ENCODE data around the gene OR2T29. TPM values are rescaled to one million over a fixed set of nuclear protein-coding genes. Genes with fewer than 3 reads are reported as not detected.

The OR2T29 gene
- total RNA-seq, 3 donors from 2014 or later (not counting 1 experiment from before 2014, with no cell fraction given), result not detected

DNA sequence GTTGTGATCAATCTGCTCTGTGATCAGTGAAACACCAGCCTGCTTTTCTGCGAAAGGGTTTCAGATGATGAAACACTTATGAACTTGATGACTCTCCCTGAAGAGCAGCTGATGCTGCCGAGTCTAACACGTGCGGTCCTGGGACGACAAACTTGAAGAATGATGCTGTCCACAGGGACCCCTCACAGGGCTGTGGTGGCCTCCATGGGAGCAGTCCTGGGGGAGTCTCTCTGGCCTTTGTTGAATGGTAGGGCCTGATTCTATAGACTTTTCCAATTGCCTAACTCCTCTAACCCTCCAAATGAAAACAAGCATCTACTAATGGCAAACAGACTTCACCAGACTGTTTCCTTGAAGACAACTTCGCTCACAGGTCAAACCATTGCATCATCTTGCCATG is 35.0 kb upstream of the OR2T29 start, which contains the start of gene OR2T10:
Gene OR2T10 (minus strand): TSS at position 112 of the 400 bp plus-strand sequence. CDS start 3,932 bp downstream, outside the sequence.
- no peaks in the 10 kb centered on the region for H3K36me3 ChIP-seq (ENCODE audit: control insufficient read depth, insufficient read depth, low read length)
- intact Hi-C loops (cut with micrococcal nuclease), result no loop called here
- DNase-seq (no peak), ATAC-seq (no peak)
- H3K4me1 ChIP-seq (ENCODE audit: control insufficient read depth, insufficient read depth, low read length), result no peaks in the 10 kb centered on the region
- Mint-ChIP-seq H3K27me3 (ENCODE audit: low read depth in 2 of 2) (peaks cover 0 to 7% of the 10 kb centered on the region in 2 donors), H3K4me3 (no peak within 1 kb of the TSS), H3K9me3 (no peaks in the 10 kb centered on the region), H3K36me3 (no peaks in the 10 kb centered on the region), H3K27ac (no peak within 1 kb of the TSS), H3K4me1 (no peaks in the 10 kb centered on the region)
- H3K27ac ChIP-seq (ENCODE audit: low read length), result no peak within 1 kb of the TSS
- H3K27me3 ChIP-seq (ENCODE audit: control insufficient read depth, insufficient read depth, low read length), result no peaks in the 10 kb centered on the region
- WGBS (ENCODE audit: insufficient coverage), result 92% methylated on average over 6 of the region's 6 CpGs
- TF ChIP-seq, protein P1, sequence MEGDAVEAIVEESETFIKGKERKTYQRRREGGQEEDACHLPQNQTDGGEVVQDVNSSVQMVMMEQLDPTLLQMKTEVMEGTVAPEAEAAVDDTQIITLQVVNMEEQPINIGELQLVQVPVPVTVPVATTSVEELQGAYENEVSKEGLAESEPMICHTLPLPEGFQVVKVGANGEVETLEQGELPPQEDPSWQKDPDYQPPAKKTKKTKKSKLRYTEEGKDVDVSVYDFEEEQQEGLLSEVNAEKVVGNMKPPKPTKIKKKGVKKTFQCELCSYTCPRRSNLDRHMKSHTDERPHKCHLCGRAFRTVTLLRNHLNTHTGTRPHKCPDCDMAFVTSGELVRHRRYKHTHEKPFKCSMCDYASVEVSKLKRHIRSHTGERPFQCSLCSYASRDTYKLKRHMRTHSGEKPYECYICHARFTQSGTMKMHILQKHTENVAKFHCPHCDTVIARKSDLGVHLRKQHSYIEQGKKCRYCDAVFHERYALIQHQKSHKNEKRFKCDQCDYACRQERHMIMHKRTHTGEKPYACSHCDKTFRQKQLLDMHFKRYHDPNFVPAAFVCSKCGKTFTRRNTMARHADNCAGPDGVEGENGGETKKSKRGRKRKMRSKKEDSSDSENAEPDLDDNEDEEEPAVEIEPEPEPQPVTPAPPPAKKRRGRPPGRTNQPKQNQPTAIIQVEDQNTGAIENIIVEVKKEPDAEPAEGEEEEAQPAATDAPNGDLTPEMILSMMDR (IDR thresholded peaks at IDR 0.05), result no peak
- no peak within 1 kb of the TSS for H3K4me3 ChIP-seq (ENCODE audit: low read length)
- H3K9me3 ChIP-seq (ENCODE audit: control insufficient read depth, insufficient read depth, low read length), result no peaks in the 10 kb centered on the region

DNA sequence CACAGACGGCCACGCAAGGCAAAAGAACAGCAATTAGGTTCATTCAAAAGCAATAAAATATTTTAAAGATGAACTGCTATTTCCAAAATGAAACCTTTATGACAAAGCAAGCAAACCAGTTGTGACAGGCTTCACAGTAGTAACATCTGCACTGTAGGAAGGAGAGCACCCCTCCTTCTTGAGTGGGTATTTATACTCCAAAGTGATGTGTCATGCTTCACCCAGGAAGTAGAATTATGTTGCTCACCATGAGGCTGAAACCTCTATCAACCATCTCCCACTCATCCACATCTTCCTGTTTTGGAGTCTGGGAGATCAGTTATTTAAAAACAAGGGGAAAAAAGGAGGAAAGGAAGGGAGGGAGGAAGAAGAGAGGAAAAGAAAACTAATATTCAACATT is 34.0 kb upstream of the OR2T29 start:
- Mint-ChIP-seq H3K4me3 (no peak overlapping the region), H3K27ac (no peak overlapping the region), H3K27me3 (ENCODE audit: low read depth in 2 of 2) (no peaks in the 10 kb centered on the region), H3K36me3 (no peaks in the 10 kb centered on the region), H3K9me3 (no peaks in the 10 kb centered on the region), H3K4me1 (no peaks in the 10 kb centered on the region)
- Histone ChIP-seq H3K9me3 (ENCODE audit: control insufficient read depth, insufficient read depth, low read length) (no peaks in the 10 kb centered on the region), H3K27me3 (ENCODE audit: control insufficient read depth, insufficient read depth, low read length) (no peaks in the 10 kb centered on the region), H3K36me3 (ENCODE audit: control insufficient read depth, insufficient read depth, low read length) (no peaks in the 10 kb centered on the region), H3K4me1 (ENCODE audit: control insufficient read depth, insufficient read depth, low read length) (no peaks in the 10 kb centered on the region), H3K27ac (ENCODE audit: low read length) (no peak overlapping the region), H3K4me3 (ENCODE audit: low read length) (no peak overlapping the region)
- TF ChIP-seq, protein P1 (IDR thresholded peaks at IDR 0.05), result no peak
- no peak for ATAC-seq
- 95% methylated on average over 2 of the region's 2 CpGs for WGBS (ENCODE audit: insufficient coverage)
- intact Hi-C loops (cut with micrococcal nuclease), result no loop called here
- no peak for DNase-seq

DNA sequence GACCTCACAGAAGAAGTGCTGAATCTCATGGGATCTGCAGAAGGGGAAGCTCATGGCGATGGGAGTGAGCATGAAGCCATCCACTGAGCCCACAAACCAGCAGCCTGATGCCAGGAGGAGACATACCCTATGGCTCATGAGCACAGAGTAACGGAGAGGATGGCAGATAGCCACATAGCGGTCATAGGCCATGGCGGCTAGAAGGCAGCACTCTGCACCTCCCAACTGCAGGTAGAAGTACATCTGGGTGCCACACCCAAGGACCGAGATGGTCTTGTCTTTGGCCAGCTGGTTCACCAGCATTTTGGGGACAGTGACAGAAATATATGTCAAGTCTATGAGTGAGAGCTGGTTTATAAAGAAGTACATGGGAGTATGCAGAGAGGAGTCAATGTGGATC is 30.7 kb upstream of the OR2T29 start:
- Histone ChIP-seq H3K4me3 (ENCODE audit: low read length) (no peak overlapping the region), H3K36me3 (ENCODE audit: control insufficient read depth, insufficient read depth, low read length) (no peaks in the 10 kb centered on the region), H3K27me3 (ENCODE audit: control insufficient read depth, insufficient read depth, low read length) (no peaks in the 10 kb centered on the region), H3K9me3 (ENCODE audit: control insufficient read depth, insufficient read depth, low read length) (no peaks in the 10 kb centered on the region), H3K27ac (ENCODE audit: low read length) (no peak overlapping the region), H3K4me1 (ENCODE audit: control insufficient read depth, insufficient read depth, low read length) (no peaks in the 10 kb centered on the region)
- no peak for ATAC-seq
- no peak for DNase-seq
- H3K27ac Mint-ChIP-seq, result no peak overlapping the region
- no peaks in the 10 kb centered on the region for H3K9me3 Mint-ChIP-seq
- WGBS (ENCODE audit: insufficient coverage), result 91% methylated on average over 5 of the region's 5 CpGs
- no peaks in the 10 kb centered on the region for H3K27me3 Mint-ChIP-seq (ENCODE audit: low read depth in 2 of 2)
- no peak overlapping the region for H3K4me3 Mint-ChIP-seq
- no peaks in the 10 kb centered on the region for H3K4me1 Mint-ChIP-seq
- TF ChIP-seq, protein P1 (IDR thresholded peaks at IDR 0.05), result no peak
- intact Hi-C loops (cut with micrococcal nuclease), result no loop called here
- no peaks in the 10 kb centered on the region for H3K36me3 Mint-ChIP-seq

DNA sequence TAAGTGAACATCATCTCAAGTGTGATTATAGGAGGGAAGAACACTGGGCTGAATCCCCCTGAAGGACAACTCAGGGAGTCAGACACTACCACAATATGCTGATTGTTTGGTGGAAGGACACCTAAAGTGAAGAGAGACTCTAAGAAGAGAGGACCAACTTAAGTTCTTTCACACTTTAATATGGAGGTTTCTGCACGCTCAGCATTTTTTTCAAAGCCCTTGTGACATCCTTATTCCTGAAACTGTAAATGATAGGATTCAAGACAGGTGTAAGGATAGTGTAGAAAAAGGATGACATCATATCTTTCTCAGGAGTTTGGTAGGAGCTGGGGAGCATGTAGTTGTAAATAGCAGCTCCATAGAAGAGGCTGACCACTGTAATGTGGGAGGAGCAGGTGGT is 30.1 kb upstream of the OR2T29 start:
- TF ChIP-seq, protein P1 (IDR thresholded peaks at IDR 0.05), result no peak
- intact Hi-C loops (cut with micrococcal nuclease), result no loop called here
- no CpG with 5 or more reads among the region's 1 CpG for WGBS (ENCODE audit: insufficient coverage)
- Mint-ChIP-seq H3K4me1 (no peaks in the 10 kb centered on the region), H3K27ac (no peak overlapping the region), H3K4me3 (no peak overlapping the region), H3K36me3 (no peaks in the 10 kb centered on the region), H3K27me3 (ENCODE audit: low read depth in 2 of 2) (no peaks in the 10 kb centered on the region), H3K9me3 (no peaks in the 10 kb centered on the region)
- DNase-seq (no peak), ATAC-seq (no peak)
- H3K27ac ChIP-seq (ENCODE audit: low read length), result no peak overlapping the region
- no peak overlapping the region for H3K4me3 ChIP-seq (ENCODE audit: low read length)
- H3K9me3 ChIP-seq (ENCODE audit: control insufficient read depth, insufficient read depth, low read length), result no peaks in the 10 kb centered on the region
- H3K36me3 ChIP-seq (ENCODE audit: control insufficient read depth, insufficient read depth, low read length), result no peaks in the 10 kb centered on the region
- no peaks in the 10 kb centered on the region for H3K27me3 ChIP-seq (ENCODE audit: control insufficient read depth, insufficient read depth, low read length)
- no peaks in the 10 kb centered on the region for H3K4me1 ChIP-seq (ENCODE audit: control insufficient read depth, insufficient read depth, low read length)
